GM12878 (cell line): ENCODE data around the gene GNAL. TPM values are rescaled to one million over a fixed set of nuclear protein-coding genes. Genes with fewer than 3 reads are reported as not detected.

ENCODE experiments used
- ATAC-seq: fragments of 200-7000 bp; cut with Tn5 transposase; 3 replicates; pipeline ENCODE4 v1.9.1; 2020; ENCODE audit warnings: mild to moderate bottlenecking, moderate library complexity
- BruUV-seq: library from RNA; stranded (reverse); fragments of 400-500 nt; replicated peaks from 2 replicates; lab custom pipeline; 2021; lab: Mats Ljungman, UMichigan
- CTCF ChIA-PET: fragments of 300-600 bp; sonication (Branson Sonifier 250); formaldehyde crosslinking; extraction: SDS; loops from one replicate; lab custom pipeline; 2021; ENCODE audit warnings: inconsistent platforms; lab: Yijun Ruan, JAX
- POLR2A ChIA-PET: fragments of 350-600 bp; formaldehyde crosslinking; extraction: SDS; loops from one replicate; lab custom pipeline; 2021; ENCODE audit warnings: inconsistent platforms; lab: Charles Lee
- RAD21 ChIA-PET: fragments of 300-600 bp; sonication (Branson Sonifier 250); formaldehyde crosslinking; loops from one replicate; lab custom pipeline; 2023; ENCODE audit warnings: antibody characterized with exemption; ENCODE audit not compliant: unreplicated experiment; lab: Charles Lee
- SMC1A ChIA-PET: fragments of 300-600 bp; sonication (Branson Sonifier 250); formaldehyde crosslinking; loops from one replicate; lab custom pipeline; 2023; ENCODE audit not compliant: unreplicated experiment, uncharacterized antibody; lab: Charles Lee
- DNase-seq: peaks from one replicate; pipeline ENCODE4 v3.0.0-alpha.2; 2011; ENCODE audit warnings: low read depth, low spot score
- FAIRE-seq: peaks from 3 replicates; lab custom pipeline; 2011; peaks lifted over from hg19 to GRCh38; lab: Jason Lieb, UNC
- H2AFZ ChIP-seq: 2 replicates; pipeline ENCODE4 v1.6.0; 2011; ENCODE audit warnings: low read depth, low read length, control low read depth; ENCODE audit not compliant: control insufficient read depth
- H3K27ac ChIP-seq: 2 replicates; pipeline ENCODE4 v1.5.1; 2011; ENCODE audit warnings: control low read depth; ENCODE audit not compliant: control insufficient read depth, insufficient read depth
- H3K27me3 ChIP-seq, 2 experiments: replicated peaks in 1 of 2; 2 replicates each; pipeline versions ENCODE4 v1.6.0 to v1.6.1; 2011; ENCODE audit warnings: low read length in 1 of 2; ENCODE audit not compliant: control insufficient read depth in 2 of 2, insufficient read depth in 2 of 2
- H3K36me3 ChIP-seq, 2 experiments: 2 replicates each; pipeline ENCODE4 v1.5.1; 2011; ENCODE audit warnings: low read length in 1 of 2; ENCODE audit not compliant: control insufficient read depth in 2 of 2, insufficient read depth in 2 of 2
- H3K4me1 ChIP-seq: 2 replicates; pipeline ENCODE4 v1.6.1; 2011; ENCODE audit warnings: mild to moderate bottlenecking, low read length, moderate library complexity, mixed read lengths; ENCODE audit not compliant: control insufficient read depth, insufficient read depth
- H3K4me2 ChIP-seq: 2 replicates; pipeline ENCODE4 v1.6.0; 2011; ENCODE audit warnings: control low read depth; ENCODE audit not compliant: control insufficient read depth, insufficient read depth
- H3K4me3 ChIP-seq: fragments of 200-600 bp; sonication (generic); 2 replicates; pipeline ENCODE4 v1.5.1; 2016
- H3K79me2 ChIP-seq: 2 replicates; pipeline ENCODE4 v1.6.0; 2011; ENCODE audit warnings: low read length; ENCODE audit not compliant: control insufficient read depth, insufficient read depth
- H3K9ac ChIP-seq: 2 replicates; pipeline ENCODE4 v1.8.0; 2011; ENCODE audit warnings: low read length, control low read depth, mixed read lengths; ENCODE audit not compliant: control insufficient read depth, insufficient read depth
- H3K9me3 ChIP-seq: replicated peaks from 3 replicates; pipeline ENCODE4 v1.5.1; 2011; ENCODE audit warnings: mild to moderate bottlenecking, low read length; ENCODE audit not compliant: control insufficient read depth, insufficient read depth
- H4K20me1 ChIP-seq: 2 replicates; pipeline ENCODE4 v1.6.0; 2011; ENCODE audit not compliant: control insufficient read depth, insufficient read depth
- MEF2A ChIP-seq: IDR thresholded peaks from 2 replicates; pipeline ENCODE4 v1.6.1; 2011; ENCODE audit warnings: low read depth, mild to moderate bottlenecking, low read length, moderate library complexity; ENCODE audit not compliant: insufficient read depth
- MEF2B ChIP-seq: fragments of 450-650 bp; IDR thresholded peaks from 2 replicates; pipeline ENCODE4 v1.6.1; 2018; ENCODE audit warnings: mild to moderate bottlenecking, moderate library complexity; ENCODE audit not compliant: partially characterized antibody, poor library complexity, severe bottlenecking
- MTA3 ChIP-seq: IDR thresholded peaks from 2 replicates; pipeline ENCODE4 v1.6.1; 2012; ENCODE audit warnings: low read length, inconsistent platforms, borderline replicate concordance
- SIN3A ChIP-seq: IDR thresholded peaks from 2 replicates; pipeline ENCODE4 v1.6.1; 2012; ENCODE audit warnings: low read depth, low read length, improper control_type of control experiment
- SIX5 ChIP-seq: IDR thresholded peaks from 2 replicates; pipeline ENCODE4 v1.6.1; 2011; ENCODE audit warnings: mild to moderate bottlenecking, low read depth, low read length, moderate library complexity; ENCODE audit not compliant: severe bottlenecking
- SPI1 ChIP-seq: IDR thresholded peaks from 2 replicates; pipeline ENCODE4 v1.6.1; 2011; ENCODE audit warnings: low read depth, mild to moderate bottlenecking, low read length, moderate library complexity, borderline replicate concordance; ENCODE audit not compliant: insufficient read depth
- SUZ12 ChIP-seq: fragments of 200-600 bp; sonication (generic); IDR thresholded peaks from one replicate; pipeline ENCODE4 v1.6.1; 2018; ENCODE audit warnings: antibody characterized with exemption, mild to moderate bottlenecking; ENCODE audit not compliant: unreplicated experiment
- YBX1 ChIP-seq: fragments of 450-650 bp; IDR thresholded peaks from 2 replicates; pipeline ENCODE4 v1.6.1; 2016; ENCODE audit warnings: antibody characterized with exemption
- ZNF384 ChIP-seq: IDR thresholded peaks from 2 replicates; pipeline ENCODE4 v1.6.1; 2012; ENCODE audit warnings: low read depth, mild to moderate bottlenecking, low read length, improper control_type of control experiment, borderline replicate concordance
- WGBS: methylation state at CpG from one replicate; pipeline ENCODE4 v1.1.6; 2016; ENCODE audit warnings: low lambda C conversion rate; ENCODE audit not compliant: insufficient replicate concordance, insufficient coverage; ENCODE audit errors: missing lambda C conversion rate; 5-methylcytosine and 5-hydroxymethylcytosine counted together
- in situ Hi-C: fragments of 300-500 bp; cut with MboI; formaldehyde crosslinking; loops from 9 replicates; pipeline ENCODE4 v1.14.3; 2018; ENCODE audit warnings: mixed read lengths
- intact Hi-C: fragments of 100-400 bp; cut with micrococcal nuclease; formaldehyde crosslinking; loops from one replicate; pipeline ENCODE4 v1.14.2; 2022; ENCODE audit not compliant: unreplicated experiment
- polyA plus RNA-seq, 11 experiments: library from polyadenylated mRNA; depleted of rRNA in 4 of 11; unstranded in 6 of 11; stranded (reverse) in 5 of 11; fragments of >200 nt; fragmentation: Nextera tagmentation in 4 of 11; fragmentation: Illumina TruSeq in 1 of 11; extraction: Ambion mirVana in 4 of 11; extraction: Trizol in 1 of 11; gene quantifications; 1 replicate in 1 of 11; 2 replicates in 10 of 11; pipeline versions ENCODE4 v1.2.1 to v1.2.3, GENCODE V29; 2011 to 2016; ENCODE audit warnings: inconsistent platforms in 2 of 11, missing spikeins in 2 of 11, low read depth in 1 of 11
- total RNA-seq, 4 experiments: library from RNA; depleted of rRNA in 3 of 4; stranded (reverse); fragments of >200 nt in 3 of 4; fragmentation: Illumina TruSeq in 1 of 4; extraction: Trizol in 1 of 4; gene quantifications; 2 replicates each; pipeline versions ENCODE4 v1.2.1 to v1.2.3, GENCODE V29; 2013 to 2021
- TF ChIP-seq, protein P1 (sequence below): fragments of 450-650 bp; IDR thresholded peaks from 2 replicates; pipeline ENCODE4 v1.6.1; 2016; ENCODE audit warnings: mild to moderate bottlenecking
- TF ChIP-seq, protein P2 (sequence below): IDR thresholded peaks from 2 replicates; pipeline ENCODE4 v1.6.1; 2012; ENCODE audit warnings: low read length, inconsistent platforms
- TF ChIP-seq, protein P3 (sequence below): fragments of 450-650 bp; IDR thresholded peaks from 2 replicates; pipeline ENCODE4 v1.6.1; 2017; ENCODE audit warnings: borderline replicate concordance

Gene GNAL
- total and polyA plus RNA-seq, 10 of the 15 experiments (the other 5 are each of a cell fraction or from before 2014, with no cell fraction given) = 0.02 to 0.39 (median 0.05) TPM; not detected in 5

DNA sequence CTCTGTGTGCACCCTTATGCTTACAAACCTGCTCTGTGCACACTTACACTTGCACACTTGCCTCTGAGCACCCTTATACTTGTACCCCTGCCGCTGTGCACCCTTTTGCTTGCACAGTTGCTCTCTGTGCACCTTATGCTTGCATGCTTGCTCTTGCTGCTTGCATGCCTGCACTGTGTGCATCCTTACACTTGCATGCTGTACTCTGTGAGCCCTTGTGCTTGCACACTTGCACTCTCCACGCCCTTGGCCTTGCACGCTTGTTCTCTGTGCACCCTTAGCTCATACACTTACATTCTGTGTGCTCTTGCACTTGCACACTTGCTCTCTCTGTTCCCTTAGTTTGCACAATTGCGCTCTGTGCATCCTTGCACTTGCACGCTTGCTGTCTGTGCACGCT lies 78.3 kb downstream of the GNAL start:
- ChIA-PET SMC1A (interaction anchor here (0.9 kb wide), 1 partner anchor 29 kb away, joined by 3 read pairs; no protein-coding TSS in a partner anchor), CTCF (no interaction called here)
- Histone ChIP-seq H3K4me1 (no peaks in the 10 kb centered on the region), H2AFZ (no peak overlapping the region), H3K9ac (no peak overlapping the region), H4K20me1 (no peaks in the 10 kb centered on the region)
- no peak for DNase-seq
- in situ Hi-C loops = no loop called here
- TF ChIP-seq MEF2A = no peak
- TF ChIP-seq, all 136 proteins: peak for 0
- Histone ChIP-seq H3K27ac (no peak overlapping the region), H3K79me2 (no peaks in the 10 kb centered on the region), H3K27me3 (peaks cover 0 to 1% of the 10 kb centered on the region in 2 experiments; a peak in 1 of 4 replicates), H3K36me3 (no peaks in the 10 kb centered on the region), H3K4me2 (no peak overlapping the region), H3K9me3 (no peaks in the 10 kb centered on the region), H3K4me3 (no peak overlapping the region)
- BruUV-seq = no TSS peak
- intact Hi-C loops = no loop called here
- ATAC-seq (no peak), FAIRE-seq (no peak)
- WGBS = 53% methylated on average over 6 of the region's 6 CpGs
- RAD21 ChIA-PET = no interaction called here
- POLR2A ChIA-PET = no interaction called here

DNA sequence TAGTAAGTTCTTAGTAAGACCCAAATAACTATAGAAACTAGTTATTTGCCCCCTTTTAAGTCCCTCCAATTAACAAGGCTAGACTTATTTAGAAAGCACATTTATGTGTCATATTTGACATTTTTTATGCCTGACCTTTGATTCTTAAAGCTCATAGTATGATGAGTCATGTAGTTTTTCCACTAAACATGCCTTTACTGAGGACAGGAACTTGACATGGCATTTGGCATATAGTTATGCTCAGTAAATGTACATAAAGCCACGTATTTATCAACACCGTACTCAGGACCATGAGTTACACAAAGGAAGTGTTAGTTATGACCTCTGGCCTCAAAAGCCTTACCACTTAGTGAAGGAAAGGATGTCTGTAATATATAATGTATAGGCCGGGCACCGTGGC lies 78.9 kb downstream of the GNAL start:
- H4K20me1 ChIP-seq = no peaks in the 10 kb centered on the region; the same call in 1 of the 2 replicates
- no peak for DNase-seq
- ChIA-PET RAD21 (no interaction called here), CTCF (no interaction called here), SMC1A (interaction anchor here (0.6 to 0.9 kb wide), 2 partner anchors 30 to 68 kb away, joined by 3 read pairs; no protein-coding TSS in a partner anchor), POLR2A (no interaction called here)
- H3K27me3 ChIP-seq = peaks cover 0 to 1% of the 10 kb centered on the region in 2 experiments; a peak in 1 of 4 replicates
- H2AFZ ChIP-seq = no peak overlapping the region
- H3K9ac ChIP-seq = no peak overlapping the region
- no peaks in the 10 kb centered on the region for H3K79me2 ChIP-seq
- no peak for FAIRE-seq
- no peak overlapping the region for H3K4me3 ChIP-seq
- H3K9me3 ChIP-seq = no peaks in the 10 kb centered on the region
- no peak overlapping the region for H3K4me2 ChIP-seq
- no TSS peak for BruUV-seq
- no peaks in the 10 kb centered on the region for H3K4me1 ChIP-seq
- no peak overlapping the region for H3K27ac ChIP-seq
- intact Hi-C loops = no loop called here
- H3K36me3 ChIP-seq = no peaks in the 10 kb centered on the region
- WGBS = 26% methylated on average over 4 of the region's 4 CpGs
- in situ Hi-C loops = no loop called here
- no peak for ATAC-seq
- TF ChIP-seq SIN3A (no peak), MEF2B (no peak), ZNF384 (no peak), SPI1 (no peak), SUZ12 (no peak), YBX1 (no peak), MTA3 (no peak), SIX5 (no peak)
- TF ChIP-seq, protein P1, sequence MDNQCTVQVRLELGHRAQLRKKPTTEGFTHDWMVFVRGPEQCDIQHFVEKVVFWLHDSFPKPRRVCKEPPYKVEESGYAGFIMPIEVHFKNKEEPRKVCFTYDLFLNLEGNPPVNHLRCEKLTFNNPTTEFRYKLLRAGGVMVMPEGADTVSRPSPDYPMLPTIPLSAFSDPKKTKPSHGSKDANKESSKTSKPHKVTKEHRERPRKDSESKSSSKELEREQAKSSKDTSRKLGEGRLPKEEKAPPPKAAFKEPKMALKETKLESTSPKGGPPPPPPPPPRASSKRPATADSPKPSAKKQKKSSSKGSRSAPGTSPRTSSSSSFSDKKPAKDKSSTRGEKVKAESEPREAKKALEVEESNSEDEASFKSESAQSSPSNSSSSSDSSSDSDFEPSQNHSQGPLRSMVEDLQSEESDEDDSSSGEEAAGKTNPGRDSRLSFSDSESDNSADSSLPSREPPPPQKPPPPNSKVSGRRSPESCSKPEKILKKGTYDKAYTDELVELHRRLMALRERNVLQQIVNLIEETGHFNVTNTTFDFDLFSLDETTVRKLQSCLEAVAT = no peak
- TF ChIP-seq, protein P2, sequence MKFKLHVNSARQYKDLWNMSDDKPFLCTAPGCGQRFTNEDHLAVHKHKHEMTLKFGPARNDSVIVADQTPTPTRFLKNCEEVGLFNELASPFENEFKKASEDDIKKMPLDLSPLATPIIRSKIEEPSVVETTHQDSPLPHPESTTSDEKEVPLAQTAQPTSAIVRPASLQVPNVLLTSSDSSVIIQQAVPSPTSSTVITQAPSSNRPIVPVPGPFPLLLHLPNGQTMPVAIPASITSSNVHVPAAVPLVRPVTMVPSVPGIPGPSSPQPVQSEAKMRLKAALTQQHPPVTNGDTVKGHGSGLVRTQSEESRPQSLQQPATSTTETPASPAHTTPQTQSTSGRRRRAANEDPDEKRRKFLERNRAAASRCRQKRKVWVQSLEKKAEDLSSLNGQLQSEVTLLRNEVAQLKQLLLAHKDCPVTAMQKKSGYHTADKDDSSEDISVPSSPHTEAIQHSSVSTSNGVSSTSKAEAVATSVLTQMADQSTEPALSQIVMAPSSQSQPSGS = no peak
- TF ChIP-seq, protein P3, sequence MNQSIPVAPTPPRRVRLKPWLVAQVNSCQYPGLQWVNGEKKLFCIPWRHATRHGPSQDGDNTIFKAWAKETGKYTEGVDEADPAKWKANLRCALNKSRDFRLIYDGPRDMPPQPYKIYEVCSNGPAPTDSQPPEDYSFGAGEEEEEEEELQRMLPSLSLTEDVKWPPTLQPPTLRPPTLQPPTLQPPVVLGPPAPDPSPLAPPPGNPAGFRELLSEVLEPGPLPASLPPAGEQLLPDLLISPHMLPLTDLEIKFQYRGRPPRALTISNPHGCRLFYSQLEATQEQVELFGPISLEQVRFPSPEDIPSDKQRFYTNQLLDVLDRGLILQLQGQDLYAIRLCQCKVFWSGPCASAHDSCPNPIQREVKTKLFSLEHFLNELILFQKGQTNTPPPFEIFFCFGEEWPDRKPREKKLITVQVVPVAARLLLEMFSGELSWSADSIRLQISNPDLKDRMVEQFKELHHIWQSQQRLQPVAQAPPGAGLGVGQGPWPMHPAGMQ = no peak
